Neural progenitor cell (in vitro differentiated cells): ENCODE measurements around the gene GBGT1.

Experiments used
- EZH2 ChIP-seq: fragments of 200-600 bp; sonication (generic); IDR thresholded peaks from 2 replicates; pipeline ENCODE4 v1.6.1; 2017; ENCODE audit warnings: antibody characterized with exemption, mild to moderate bottlenecking, moderate library complexity
- TF ChIP-seq, protein P1 (sequence below): fragments of 200-600 bp; sonication (generic); IDR thresholded peaks from 2 replicates; pipeline ENCODE4 v1.5.1; 2017; ENCODE audit warnings: antibody characterized with exemption, mild to moderate bottlenecking

GRCh38 chr9:133103987-133104505 is 59.7 kb downstream of the GBGT1 start:
- TF ChIP-seq, protein P1, sequence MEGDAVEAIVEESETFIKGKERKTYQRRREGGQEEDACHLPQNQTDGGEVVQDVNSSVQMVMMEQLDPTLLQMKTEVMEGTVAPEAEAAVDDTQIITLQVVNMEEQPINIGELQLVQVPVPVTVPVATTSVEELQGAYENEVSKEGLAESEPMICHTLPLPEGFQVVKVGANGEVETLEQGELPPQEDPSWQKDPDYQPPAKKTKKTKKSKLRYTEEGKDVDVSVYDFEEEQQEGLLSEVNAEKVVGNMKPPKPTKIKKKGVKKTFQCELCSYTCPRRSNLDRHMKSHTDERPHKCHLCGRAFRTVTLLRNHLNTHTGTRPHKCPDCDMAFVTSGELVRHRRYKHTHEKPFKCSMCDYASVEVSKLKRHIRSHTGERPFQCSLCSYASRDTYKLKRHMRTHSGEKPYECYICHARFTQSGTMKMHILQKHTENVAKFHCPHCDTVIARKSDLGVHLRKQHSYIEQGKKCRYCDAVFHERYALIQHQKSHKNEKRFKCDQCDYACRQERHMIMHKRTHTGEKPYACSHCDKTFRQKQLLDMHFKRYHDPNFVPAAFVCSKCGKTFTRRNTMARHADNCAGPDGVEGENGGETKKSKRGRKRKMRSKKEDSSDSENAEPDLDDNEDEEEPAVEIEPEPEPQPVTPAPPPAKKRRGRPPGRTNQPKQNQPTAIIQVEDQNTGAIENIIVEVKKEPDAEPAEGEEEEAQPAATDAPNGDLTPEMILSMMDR, result no peak
- no peak for TF ChIP-seq EZH2
